ENCODE measurements around the gene NF2. TPM values are rescaled to one million over a fixed set of nuclear protein-coding genes. Genes with fewer than 3 reads are reported as not detected.
"Not testable (repeated sequence)": the region's sequence is repeated elsewhere in the genome, so short reads cannot be mapped to it uniquely, and the experiment has no call there.

NF2 gene
- total and polyA plus RNA-seq, 9 donors, result 16.9 to 30.1 (median 19.8) TPM

DNA sequence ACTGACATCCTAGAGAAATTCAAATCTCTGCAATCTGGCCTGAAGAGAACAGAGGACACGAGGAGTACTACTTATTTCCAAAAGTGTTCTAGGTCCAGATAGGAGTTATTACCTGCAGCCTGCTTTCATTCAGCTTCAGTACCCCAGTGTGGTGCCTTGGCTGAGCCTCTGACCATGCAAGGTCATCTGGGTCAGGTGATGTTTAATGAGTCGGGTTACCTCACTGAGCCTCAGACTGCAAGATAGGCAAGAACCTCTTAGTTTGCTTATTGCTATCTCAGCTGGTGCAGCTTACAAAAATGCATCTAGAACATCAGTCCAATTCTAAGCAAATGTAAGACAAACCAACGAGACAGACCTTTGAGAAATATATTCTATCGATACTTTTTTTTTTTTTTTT, 9.5 kb upstream of the NF2 start:
- Histone ChIP-seq H3K4me3 (ENCODE audit: low read length) (no peak overlapping the region), H3K9me3 (replicated peaks; ENCODE audit: control insufficient read depth, low read depth, low read length) (no peaks in the 10 kb centered on the region), H3K27me3 (ENCODE audit: control insufficient read depth, insufficient read depth, low read length) (no peaks in the 10 kb centered on the region), H3K4me1 (ENCODE audit: control insufficient read depth, insufficient read depth, low read length) (no peaks in the 10 kb centered on the region), H3K36me3 (ENCODE audit: control insufficient read depth, insufficient read depth, low read length) (no peaks in the 10 kb centered on the region), H3K27ac (ENCODE audit: low read length) (no peak overlapping the region)
- DNase-seq, result no peak
- 40% methylated on average over 1 of the region's 4 CpGs for WGBS (ENCODE audit: insufficient coverage)

DNA sequence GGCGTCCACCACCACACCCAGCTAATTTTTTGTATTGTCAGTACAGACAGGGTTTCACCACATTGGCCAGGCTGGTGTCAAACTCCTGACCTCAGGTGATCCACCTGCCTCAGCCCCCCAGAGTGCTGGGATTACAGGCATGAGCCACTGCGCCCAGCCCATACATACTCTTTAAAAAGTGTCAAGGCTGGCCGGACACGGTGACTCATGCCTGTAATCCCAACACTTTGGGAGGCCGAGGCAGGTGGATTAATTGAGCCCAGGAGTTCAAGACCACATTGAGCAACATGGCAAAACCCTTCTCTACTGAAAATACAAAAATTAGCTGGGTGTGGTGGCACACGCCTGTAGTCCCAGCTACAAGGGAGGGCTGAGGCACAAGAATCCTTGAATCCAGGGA, 9.0 kb upstream of the NF2 start:
- not testable (repeated sequence) for H3K4me3 ChIP-seq (ENCODE audit: low read length); H3K27ac ChIP-seq (ENCODE audit: low read length); H3K36me3 ChIP-seq (ENCODE audit: control insufficient read depth, insufficient read depth, low read length); H3K4me1 ChIP-seq (ENCODE audit: control insufficient read depth, insufficient read depth, low read length); DNase-seq; H3K9me3 ChIP-seq (replicated peaks; ENCODE audit: control insufficient read depth, low read depth, low read length); H3K27me3 ChIP-seq (ENCODE audit: control insufficient read depth, insufficient read depth, low read length)
- 93% methylated on average over 3 of the region's 6 CpGs for WGBS (ENCODE audit: insufficient coverage)

DNA sequence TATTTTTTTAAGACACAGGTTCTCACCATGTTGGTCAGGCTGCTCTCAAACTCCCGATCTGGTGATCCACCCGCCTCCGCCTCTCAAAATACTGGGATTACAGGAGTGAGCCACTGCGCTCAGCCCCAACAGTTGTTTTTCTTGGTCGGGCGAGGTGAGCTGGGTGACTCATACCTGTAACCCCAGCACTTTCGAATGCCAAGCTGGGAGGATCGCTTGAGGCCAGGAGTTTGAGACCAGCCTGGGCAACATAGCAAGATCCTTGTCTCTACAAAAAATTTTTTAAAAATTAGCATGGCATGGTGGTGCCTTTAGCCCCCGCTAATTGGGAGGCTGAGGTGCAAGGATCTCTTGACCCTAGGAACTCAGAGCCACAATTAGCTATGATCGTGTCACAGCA, 7.0 kb upstream of the NF2 start:
- no peak overlapping the region for H3K4me3 ChIP-seq (ENCODE audit: low read length)
- no peak overlapping the region for H3K27ac ChIP-seq (ENCODE audit: low read length)
- no peaks in the 10 kb centered on the region for H3K9me3 ChIP-seq (replicated peaks; ENCODE audit: control insufficient read depth, low read depth, low read length)
- H3K27me3 ChIP-seq (ENCODE audit: control insufficient read depth, insufficient read depth, low read length), result no peaks in the 10 kb centered on the region
- DNase-seq, result no peak
- WGBS (ENCODE audit: insufficient coverage), result 90% methylated on average over 6 of the region's 10 CpGs
- no peaks in the 10 kb centered on the region for H3K36me3 ChIP-seq (ENCODE audit: control insufficient read depth, insufficient read depth, low read length)
- no peaks in the 10 kb centered on the region for H3K4me1 ChIP-seq (ENCODE audit: control insufficient read depth, insufficient read depth, low read length)

DNA sequence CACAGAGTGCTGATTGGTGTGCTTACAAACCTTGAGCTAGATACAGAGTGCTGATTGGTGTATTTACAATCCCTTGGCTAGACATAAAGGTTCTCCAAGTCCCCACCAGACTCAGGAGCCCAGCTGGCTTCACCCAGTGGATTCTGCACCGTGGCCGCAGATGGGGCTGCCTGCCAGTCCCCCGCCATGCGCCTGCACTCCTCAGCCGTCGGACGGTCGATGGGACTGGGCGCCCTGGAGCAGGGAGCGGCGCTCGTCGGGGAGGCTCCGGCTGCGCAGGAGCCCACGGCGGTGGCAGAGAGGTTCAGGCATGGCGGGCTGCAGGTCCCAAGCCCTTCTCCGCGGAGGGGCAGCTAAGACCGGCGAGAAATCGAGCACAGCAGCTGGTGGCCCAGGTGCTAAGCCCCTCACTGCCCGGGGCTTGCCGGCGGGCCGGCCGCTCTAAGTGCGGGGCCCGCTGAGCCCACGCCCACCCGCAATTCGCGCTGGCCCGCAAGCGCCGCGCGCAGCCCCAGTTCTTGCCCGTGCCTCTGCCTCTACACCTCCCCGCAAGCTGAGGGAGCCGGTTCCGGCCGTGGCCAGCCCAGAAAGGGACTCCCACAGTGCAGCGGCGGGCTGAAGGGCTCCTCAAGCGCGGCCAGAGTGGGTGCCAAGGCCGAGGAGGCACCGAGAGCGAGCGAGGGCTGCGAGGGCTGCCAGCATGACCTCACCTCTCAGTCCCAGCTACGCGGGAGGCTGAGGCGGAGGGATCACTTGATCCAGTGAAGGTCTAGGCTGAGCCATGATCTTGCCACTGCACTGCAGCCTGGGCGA, 5.4 kb upstream of the NF2 start:
- not testable (repeated sequence) for H3K9me3 ChIP-seq (replicated peaks; ENCODE audit: control insufficient read depth, low read depth, low read length); H3K27ac ChIP-seq (ENCODE audit: low read length); H3K4me3 ChIP-seq (ENCODE audit: low read length); H3K4me1 ChIP-seq (ENCODE audit: control insufficient read depth, insufficient read depth, low read length); H3K27me3 ChIP-seq (ENCODE audit: control insufficient read depth, insufficient read depth, low read length); DNase-seq; H3K36me3 ChIP-seq (ENCODE audit: control insufficient read depth, insufficient read depth, low read length)
- 84% methylated on average over 46 of the region's 57 CpGs for WGBS (ENCODE audit: insufficient coverage)

DNA sequence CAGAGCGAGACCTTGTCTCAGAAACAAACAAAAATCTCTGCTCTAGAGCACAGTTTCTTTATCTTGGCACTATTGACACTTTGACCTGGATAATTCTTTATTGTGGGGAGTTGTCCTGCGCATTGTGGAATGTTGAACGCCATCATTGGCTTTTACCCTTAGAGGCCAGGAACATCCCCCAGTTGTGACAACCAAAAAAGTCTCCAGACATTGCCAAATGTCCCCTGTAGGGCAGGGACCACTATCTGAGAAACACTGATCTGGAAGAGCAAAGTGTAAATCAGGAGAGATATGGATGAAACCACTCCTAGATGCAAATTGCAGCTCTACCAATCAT, 4.8 kb upstream of the NF2 start:
- Histone ChIP-seq H3K27me3 (ENCODE audit: control insufficient read depth, insufficient read depth, low read length) (no peaks in the 10 kb centered on the region), H3K4me3 (ENCODE audit: low read length) (no peak overlapping the region), H3K27ac (ENCODE audit: low read length) (no peak overlapping the region), H3K9me3 (replicated peaks; ENCODE audit: control insufficient read depth, low read depth, low read length) (no peaks in the 10 kb centered on the region), H3K4me1 (ENCODE audit: control insufficient read depth, insufficient read depth, low read length) (no peaks in the 10 kb centered on the region), H3K36me3 (ENCODE audit: control insufficient read depth, insufficient read depth, low read length) (no peaks in the 10 kb centered on the region)
- DNase-seq, result no peak
- WGBS (ENCODE audit: insufficient coverage), result 100% methylated on average over 2 of the region's 3 CpGs

GRCh38 chr22:29604076-29604360, 585 bp downstream of the NF2 start:
- Histone ChIP-seq H3K4me3 (ENCODE audit: low read length) (peak overlapping the region; percentile 89), H3K27ac (ENCODE audit: low read length) (peak overlapping the region; percentile 92), H3K27me3 (ENCODE audit: control insufficient read depth, insufficient read depth, low read length) (no peaks in the 10 kb centered on the region), H3K9me3 (replicated peaks; ENCODE audit: control insufficient read depth, low read depth, low read length) (no peaks in the 10 kb centered on the region), H3K4me1 (ENCODE audit: control insufficient read depth, insufficient read depth, low read length) (peaks cover 8% of the 10 kb centered on the region), H3K36me3 (ENCODE audit: control insufficient read depth, insufficient read depth, low read length) (peaks cover 6% of the 10 kb centered on the region)
- WGBS (ENCODE audit: insufficient coverage), result 0% methylated on average over 12 of the region's 12 CpGs
- DNase-seq, result no peak

DNA sequence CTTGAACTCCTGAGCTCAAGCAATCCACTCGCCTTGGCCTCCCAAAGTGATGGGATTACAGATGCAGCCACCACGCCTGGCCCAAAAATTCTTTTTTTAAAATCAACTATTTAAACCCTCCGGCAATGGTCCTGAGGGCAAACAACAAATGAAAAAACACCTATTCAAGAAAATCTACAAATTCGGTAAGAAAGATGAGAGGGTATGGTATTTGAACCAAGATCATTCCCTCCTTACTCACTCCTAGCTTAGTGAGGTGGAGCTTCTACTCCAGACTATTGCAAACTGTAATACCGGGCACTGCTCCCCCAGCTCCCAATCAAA, 2.1 kb downstream of the NF2 start:
- WGBS (ENCODE audit: insufficient coverage), result 100% methylated on average over 1 of the region's 5 CpGs
- H3K4me1 ChIP-seq (ENCODE audit: control insufficient read depth, insufficient read depth, low read length), result peaks cover 8% of the 10 kb centered on the region
- no peak overlapping the region for H3K4me3 ChIP-seq (ENCODE audit: low read length)
- peaks cover 3% of the 10 kb centered on the region for H3K9me3 ChIP-seq (replicated peaks; ENCODE audit: control insufficient read depth, low read depth, low read length)
- no peaks in the 10 kb centered on the region for H3K27me3 ChIP-seq (ENCODE audit: control insufficient read depth, insufficient read depth, low read length)
- peaks cover 6% of the 10 kb centered on the region for H3K36me3 ChIP-seq (ENCODE audit: control insufficient read depth, insufficient read depth, low read length)
- no peak for DNase-seq
- no peak overlapping the region for H3K27ac ChIP-seq (ENCODE audit: low read length)

- no peak overlapping the region for H3K27ac ChIP-seq (ENCODE audit: low read length)
- WGBS (ENCODE audit: insufficient coverage), result 100% methylated on average over 1 of the region's 3 CpGs
Observed at GRCh38 chr22:29606320-29606719, 2.9 kb downstream of the NF2 start.

GRCh38 chr22:29607426-29607825, 4.0 kb downstream of the NF2 start:
- peaks cover 5% of the 10 kb centered on the region for H3K9me3 ChIP-seq (replicated peaks; ENCODE audit: control insufficient read depth, low read depth, low read length)
- no peak overlapping the region for H3K4me3 ChIP-seq (ENCODE audit: low read length)
- DNase-seq, result no peak
- no CpG with 5 or more reads among the region's 2 CpGs for WGBS (ENCODE audit: insufficient coverage)
- no peaks in the 10 kb centered on the region for H3K27me3 ChIP-seq (ENCODE audit: control insufficient read depth, insufficient read depth, low read length)
- H3K36me3 ChIP-seq (ENCODE audit: control insufficient read depth, insufficient read depth, low read length), result peaks cover 6% of the 10 kb centered on the region
- H3K4me1 ChIP-seq (ENCODE audit: control insufficient read depth, insufficient read depth, low read length), result peaks cover 8% of the 10 kb centered on the region
- H3K27ac ChIP-seq (ENCODE audit: low read length), result no peak overlapping the region

More at GRCh38 chr22:29606320-29606719, 2.9 kb downstream of the NF2 start:
- no peak for DNase-seq
- Histone ChIP-seq H3K9me3 (replicated peaks; ENCODE audit: control insufficient read depth, low read depth, low read length) (peaks cover 5% of the 10 kb centered on the region), H3K4me3 (ENCODE audit: low read length) (no peak overlapping the region), H3K27me3 (ENCODE audit: control insufficient read depth, insufficient read depth, low read length) (no peaks in the 10 kb centered on the region), H3K36me3 (ENCODE audit: control insufficient read depth, insufficient read depth, low read length) (peaks cover 6% of the 10 kb centered on the region), H3K4me1 (ENCODE audit: control insufficient read depth, insufficient read depth, low read length) (peaks cover 8% of the 10 kb centered on the region)

DNA sequence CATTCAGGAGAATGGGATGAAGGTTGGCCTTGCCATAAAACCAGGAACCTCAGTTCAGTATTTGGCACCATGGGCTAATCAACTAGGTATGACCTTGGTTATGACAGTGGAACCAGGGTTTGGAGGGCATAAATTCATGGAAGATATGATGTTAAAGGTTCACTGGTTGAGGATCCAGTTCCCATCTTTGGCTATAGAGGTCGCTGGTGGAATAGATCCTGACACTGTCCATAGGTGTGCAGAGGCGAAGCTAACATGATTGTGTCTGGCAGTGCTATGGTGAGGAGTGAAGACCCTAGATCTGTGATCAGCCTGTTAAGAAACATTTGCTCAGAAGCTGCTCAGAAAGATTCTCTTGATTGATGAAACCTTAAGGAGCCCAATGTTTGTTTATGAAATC, 5.7 kb downstream of the NF2 start:
- 59% methylated on average over 2 of the region's 2 CpGs for WGBS (ENCODE audit: insufficient coverage)
- Histone ChIP-seq H3K4me1 (ENCODE audit: control insufficient read depth, insufficient read depth, low read length) (peaks cover 8% of the 10 kb centered on the region), H3K27ac (ENCODE audit: low read length) (no peak overlapping the region), H3K4me3 (ENCODE audit: low read length) (no peak overlapping the region), H3K9me3 (replicated peaks; ENCODE audit: control insufficient read depth, low read depth, low read length) (peaks cover 5% of the 10 kb centered on the region), H3K27me3 (ENCODE audit: control insufficient read depth, insufficient read depth, low read length) (no peaks in the 10 kb centered on the region), H3K36me3 (ENCODE audit: control insufficient read depth, insufficient read depth, low read length) (peaks cover 6% of the 10 kb centered on the region)
- no peak for DNase-seq

DNA sequence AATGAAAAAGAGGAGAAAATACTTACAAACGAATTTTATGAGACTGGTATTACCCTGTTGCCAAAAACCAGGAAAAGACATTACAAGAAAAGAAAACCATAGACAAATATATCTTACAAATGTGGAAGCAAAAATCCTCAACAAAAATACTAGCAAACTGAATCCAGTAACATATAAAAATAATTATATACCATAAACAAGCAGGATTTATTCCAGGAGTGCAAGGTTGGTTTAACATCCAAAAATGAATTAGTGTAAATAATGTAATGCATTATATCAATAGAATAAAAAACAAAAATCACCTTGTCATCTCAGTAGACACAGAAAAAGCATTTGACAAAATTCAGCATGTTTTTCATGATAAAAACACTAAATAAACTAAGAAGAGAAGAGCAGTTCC, 7.3 kb downstream of the NF2 start:
- Histone ChIP-seq H3K36me3 (ENCODE audit: control insufficient read depth, insufficient read depth, low read length) (peaks cover 4% of the 10 kb centered on the region), H3K9me3 (replicated peaks; ENCODE audit: control insufficient read depth, low read depth, low read length) (peaks cover 5% of the 10 kb centered on the region), H3K27ac (ENCODE audit: low read length) (no peak overlapping the region), H3K4me1 (ENCODE audit: control insufficient read depth, insufficient read depth, low read length) (no peaks in the 10 kb centered on the region), H3K27me3 (ENCODE audit: control insufficient read depth, insufficient read depth, low read length) (no peaks in the 10 kb centered on the region), H3K4me3 (ENCODE audit: low read length) (no peak overlapping the region)
- no peak for DNase-seq
- WGBS (ENCODE audit: insufficient coverage), result no CpG with 5 or more reads among the region's 1 CpG

All from muscle of leg (tissue), 11 donors.